ENCODE results near the gene DPYSL3.

GRCh38 chr5:147554261-147554817 lies 44.5 kb upstream of the DPYSL3 start:
- no peak for TF ChIP-seq RFX5 (IDR thresholded peaks at IDR 0.05; ENCODE audit: low read length)
- TF ChIP-seq CTCF (IDR thresholded peaks at IDR 0.05): no peak
- TF ChIP-seq NRF1 (IDR thresholded peaks at IDR 0.05; ENCODE audit: low read depth, low read length): no peak
- TF ChIP-seq POLR2AphosphoS5 (IDR thresholded peaks at IDR 0.05; ENCODE audit: low read depth, low read length): peak; percentile 83
- peak; percentile 82 for TF ChIP-seq NFIC (IDR thresholded peaks at IDR 0.05; ENCODE audit: borderline replicate concordance)
- peak; percentile 71; the same call in 1 of the 2 replicates for TF ChIP-seq ZBTB33 (IDR thresholded peaks at IDR 0.05; ENCODE audit: borderline replicate concordance, low read depth)
- TF ChIP-seq EP300 (IDR thresholded peaks at IDR 0.05; ENCODE audit: borderline replicate concordance in 1 of 2, low read depth in 1 of 2, low read length in 1 of 2): peak; percentile 79 to 94; a peak in 3 of 4 replicates
- TF ChIP-seq REST (IDR thresholded peaks at IDR 0.05; ENCODE audit: low read depth, low read length): peak; percentile 57; the same call in 1 of the 2 replicates
- no peak for TF ChIP-seq TAF1 (IDR thresholded peaks at IDR 0.05; ENCODE audit: borderline replicate concordance, low read depth, low read length)
- TF ChIP-seq GABPA (IDR thresholded peaks at IDR 0.05; ENCODE audit: low read depth): no peak
- TF ChIP-seq MAX (IDR thresholded peaks at IDR 0.05; ENCODE audit: low read depth): peak; percentile 64
- peak; percentile 85 for TF ChIP-seq SIN3A (IDR thresholded peaks at IDR 0.05; ENCODE audit: borderline replicate concordance, low read depth, low read length)
- TF ChIP-seq EZH2phosphoT487 (IDR thresholded peaks at IDR 0.05; ENCODE audit: borderline replicate concordance, low read depth): no peak
- no peak for TF ChIP-seq USF1 (IDR thresholded peaks at IDR 0.05; ENCODE audit: borderline replicate concordance, low read depth)

Data from SK-N-SH (cell line).